ENCODE data around the gene TMEM100.

GRCh38 chr17:55758171-55758570 lies 35.5 kb upstream of the TMEM100 start:
- no peak for TF ChIP-seq SPI1 (IDR thresholded peaks at IDR 0.05; ENCODE audit: low read depth, low read length)
- TF ChIP-seq POLR2A (IDR thresholded peaks at IDR 0.05; ENCODE audit: low read depth, low read length): no peak
- TF ChIP-seq TAF1 (IDR thresholded peaks at IDR 0.05; ENCODE audit: low read depth, low read length): no peak
- TF ChIP-seq POU2F2 (IDR thresholded peaks at IDR 0.05; ENCODE audit: low read depth, low read length): no peak
- no peak for TF ChIP-seq POLR2AphosphoS5 (IDR thresholded peaks at IDR 0.05; ENCODE audit: low read depth, low read length)
